HEK293T (cell line): Measurements from ENCODE around the gene LEPR.
"Not testable (repeated sequence)": the region's sequence is repeated elsewhere in the genome, so short reads cannot be mapped to it uniquely, and the experiment has no call there.

ENCODE experiments used
- CTCF ChIA-PET: fragments of 350-600 bp; formaldehyde crosslinking; extraction: SDS; loops from one replicate; lab custom pipeline; 2021; ENCODE audit warnings: antibody characterized with exemption, inconsistent platforms; lab: Yijun Ruan, JAX
- POLR2A ChIA-PET: fragments of 350-600 bp; formaldehyde crosslinking; extraction: SDS; loops from one replicate; lab custom pipeline; 2020; ENCODE audit warnings: antibody characterized with exemption, inconsistent platforms; lab: Yijun Ruan, JAX
- DNase-seq: peaks from one replicate; pipeline ENCODE4 v3.0.0; 2012; ENCODE audit warnings: mixed read lengths; ENCODE audit errors: extremely low spot score
- ARNT ChIP-seq: fragments of 450-650 bp; IDR thresholded peaks from 2 replicates; pipeline ENCODE4 v1.6.1; 2017; ENCODE audit warnings: mild to moderate bottlenecking
- BHLHE40 ChIP-seq: fragments of 450-650 bp; IDR thresholded peaks from 2 replicates; pipeline ENCODE4 v1.6.1; 2016; ENCODE audit warnings: mild to moderate bottlenecking, moderate library complexity, borderline replicate concordance
- CTBP1 ChIP-seq: fragments of 450-650 bp; IDR thresholded peaks from 2 replicates; pipeline ENCODE4 v1.6.1; 2016; ENCODE audit warnings: borderline replicate concordance
- ELF4 ChIP-seq: fragments of 450-650 bp; IDR thresholded peaks from 2 replicates; pipeline ENCODE4 v1.6.1; 2017; ENCODE audit warnings: antibody characterized with exemption
- FOXA1 ChIP-seq: fragments of 450-650 bp; IDR thresholded peaks from 2 replicates; pipeline ENCODE4 v1.6.1; 2016; ENCODE audit warnings: mild to moderate bottlenecking
- FOXK2 ChIP-seq: fragments of 450-650 bp; IDR thresholded peaks from 2 replicates; pipeline ENCODE4 v1.6.1; 2016; ENCODE audit warnings: mild to moderate bottlenecking
- FOXM1 ChIP-seq: fragments of 450-650 bp; IDR thresholded peaks from 2 replicates; pipeline ENCODE4 v1.6.1; 2017; ENCODE audit warnings: mild to moderate bottlenecking, borderline replicate concordance
- HDGF ChIP-seq: fragments of 450-650 bp; IDR thresholded peaks from 2 replicates; pipeline ENCODE4 v1.6.1; 2017; ENCODE audit warnings: antibody characterized with exemption, borderline replicate concordance
- L3MBTL2 ChIP-seq: fragments of 450-650 bp; conservative IDR thresholded peaks from 2 replicates; pipeline ENCODE4 v1.6.1; 2016; ENCODE audit warnings: mild to moderate bottlenecking
- LEF1 ChIP-seq: fragments of 450-650 bp; IDR thresholded peaks from 2 replicates; pipeline ENCODE4 v1.6.1; 2017; ENCODE audit warnings: mild to moderate bottlenecking, borderline replicate concordance
- NFRKB ChIP-seq: fragments of 450-650 bp; IDR thresholded peaks from 2 replicates; pipeline ENCODE4 v1.6.1; 2016; ENCODE audit warnings: mild to moderate bottlenecking, moderate library complexity
- PKNOX1 ChIP-seq: fragments of 450-650 bp; IDR thresholded peaks from 2 replicates; pipeline ENCODE4 v1.6.1; 2016
- SP1 ChIP-seq: fragments of 450-650 bp; IDR thresholded peaks from 2 replicates; pipeline ENCODE4 v1.6.1; 2017
- SUZ12 ChIP-seq: fragments of 450-650 bp; IDR thresholded peaks from 2 replicates; pipeline ENCODE4 v1.6.1; 2016; ENCODE audit warnings: mild to moderate bottlenecking
- TARDBP ChIP-seq: fragments of 450-650 bp; IDR thresholded peaks from 2 replicates; pipeline ENCODE4 v1.6.1; 2016
- ZNF384 ChIP-seq: fragments of 450-650 bp; IDR thresholded peaks from 2 replicates; pipeline ENCODE4 v1.6.1; 2016

The LEPR gene

GRCh38 chr1:65445837-65446236, 25.4 kb downstream of the LEPR start:
- no peak for DNase-seq
- CTCF ChIA-PET: interaction anchor here (0.6 kb wide), 2 partner anchors 127 to 207 kb away, joined by 3 read pairs; no protein-coding TSS in a partner anchor
- POLR2A ChIA-PET: no interaction called here
- TF ChIP-seq HDGF: no peak
- no peak for TF ChIP-seq SP1
- TF ChIP-seq FOXM1: no peak
- TF ChIP-seq CTBP1: no peak
- TF ChIP-seq LEF1: no peak
- TF ChIP-seq NFRKB: no peak
- TF ChIP-seq FOXA1: no peak
- no peak for TF ChIP-seq L3MBTL2
- no peak for TF ChIP-seq FOXK2
- TF ChIP-seq SUZ12: no peak
- no peak for TF ChIP-seq ELF4
- no peak for TF ChIP-seq TARDBP
- TF ChIP-seq BHLHE40: no peak
- TF ChIP-seq ARNT: no peak
- no peak for TF ChIP-seq ZNF384
- no peak for TF ChIP-seq PKNOX1

GRCh38 chr1:65449214-65449823, 28.9 kb downstream of the LEPR start:
- TF ChIP-seq ZNF384 (peak; percentile 75), NFRKB (no peak)
- no peak for DNase-seq
- POLR2A ChIA-PET: no interaction called here
- CTCF ChIA-PET: interaction anchor here (0.7 kb wide), 1 partner anchor 40 kb away, joined by 9 read pairs; no protein-coding TSS in a partner anchor

- CTCF ChIA-PET, DNase-seq, POLR2A ChIA-PET: not testable (repeated sequence)
Measured at GRCh38 chr1:65455678-65456077, 35.2 kb downstream of the LEPR start.

GRCh38 chr1:65456481-65456880, 36.0 kb downstream of the LEPR start:
- POLR2A ChIA-PET: no interaction called here
- TF ChIP-seq CTBP1 (no peak), SUZ12 (no peak), HDGF (no peak), NFRKB (no peak), BHLHE40 (no peak), LEF1 (no peak), L3MBTL2 (no peak), FOXK2 (no peak)
- DNase-seq: no peak
- CTCF ChIA-PET: no interaction called here

GRCh38 chr1:65457868-65458267, 37.4 kb downstream of the LEPR start:
- no peak for DNase-seq
- ChIA-PET POLR2A (no interaction called here), CTCF (interaction anchor here (0.6 to 3.3 kb wide), 4 partner anchors 11 to 230 kb away, joined by 3 to 27 read pairs (median 6); no protein-coding TSS in a partner anchor)
- TF ChIP-seq ARNT: no peak
- TF ChIP-seq LEF1: no peak
- TF ChIP-seq FOXK2: no peak
- no peak for TF ChIP-seq NFRKB
- no peak for TF ChIP-seq HDGF
- no peak for TF ChIP-seq FOXA1
- no peak for TF ChIP-seq FOXM1
- TF ChIP-seq PKNOX1: no peak
- TF ChIP-seq ZNF384: no peak
- no peak for TF ChIP-seq BHLHE40
- no peak for TF ChIP-seq TARDBP
- TF ChIP-seq SUZ12: no peak

- TF ChIP-seq ARNT (no peak), FOXA1 (no peak), ELF4 (no peak), SP1 (no peak), PKNOX1 (no peak)
- ChIA-PET CTCF (interaction anchor here (0.6 to 3.3 kb wide), 7 partner anchors 10 to 204 kb away, joined by 3 to 27 read pairs (median 5); no protein-coding TSS in a partner anchor), POLR2A (no interaction called here)
- no peak for DNase-seq
Measured at GRCh38 chr1:65458730-65459396, 38.4 kb downstream of the LEPR start.

- ChIA-PET CTCF (interaction anchor here (0.6 to 3.3 kb wide), 8 partner anchors 10 to 488 kb away, joined by 3 to 27 read pairs (median 5); no protein-coding TSS in a partner anchor), POLR2A (no interaction called here)
- TF ChIP-seq ZNF384: no peak
- TF ChIP-seq SUZ12: no peak
- no peak for TF ChIP-seq FOXA1
- no peak for TF ChIP-seq PKNOX1
- TF ChIP-seq ARNT: no peak
- no peak for TF ChIP-seq NFRKB
- no peak for TF ChIP-seq TARDBP
- DNase-seq: peak; percentile 63
Measured at GRCh38 chr1:65459397-65459768, 38.9 kb downstream of the LEPR start.

GRCh38 chr1:65465837-65466236, 45.4 kb downstream of the LEPR start:
- CTCF ChIA-PET, DNase-seq, POLR2A ChIA-PET: not testable (repeated sequence)
